HuH-7 (cell line): Measurements from ENCODE around the gene MAT2A.
"Not testable (repeated sequence)": the region's sequence is repeated elsewhere in the genome, so short reads cannot be mapped to it uniquely, and the experiment has no call there.

Experiments
- DNase-seq: peaks from one replicate; pipeline ENCODE4 v3.0.0; 2011; ENCODE audit warnings: low spot score

MAT2A gene

DNA sequence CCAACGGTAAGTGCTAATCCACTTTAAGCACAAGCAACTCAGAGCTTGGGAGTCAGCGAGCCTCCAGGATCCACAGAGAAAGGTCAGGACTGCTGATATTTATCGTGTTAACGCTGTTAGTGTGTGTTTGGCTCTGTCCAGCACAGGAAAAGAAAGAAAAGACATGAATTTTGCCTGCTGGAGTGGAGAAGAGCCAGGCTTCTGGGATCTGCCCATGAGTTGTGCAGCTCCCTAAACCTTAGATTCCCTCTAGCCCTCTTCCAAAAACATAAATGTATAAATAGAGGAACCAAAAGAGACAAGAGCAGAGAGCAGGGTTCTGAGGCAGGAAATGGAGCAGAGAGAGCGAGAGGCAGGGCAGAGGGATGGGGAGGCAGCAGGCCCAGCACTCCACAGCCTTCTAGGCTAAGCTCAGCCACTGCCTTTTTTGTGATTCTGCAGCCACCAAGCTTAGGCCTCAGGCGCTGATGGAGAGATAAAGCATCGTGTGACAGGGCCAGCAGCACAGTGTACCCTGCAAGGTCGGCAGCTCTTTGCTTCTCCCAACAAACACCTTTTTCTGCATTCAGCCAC is 14.5 kb upstream of the MAT2A start:
- DNase-seq: no peak

DNA sequence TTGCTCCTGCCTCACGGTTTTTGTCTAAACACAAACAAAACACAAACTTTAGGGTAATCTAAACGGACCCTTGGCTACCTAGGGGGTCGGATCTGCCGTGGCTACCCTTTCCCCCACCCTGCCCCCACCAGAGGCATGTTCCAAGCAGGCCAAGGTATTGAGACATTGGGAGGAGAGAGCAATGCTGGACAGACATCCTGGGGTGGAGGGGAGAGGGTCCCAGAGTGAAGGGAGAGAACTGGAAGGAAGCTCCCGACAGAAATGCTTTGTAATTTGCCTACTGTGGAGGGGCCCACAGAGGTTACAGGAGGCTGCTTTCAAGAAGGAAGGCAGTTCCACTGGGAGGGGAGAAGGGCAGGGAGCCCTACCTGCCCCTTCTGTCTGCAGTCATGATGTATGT is 13.9 kb upstream of the MAT2A start:
- no peak for DNase-seq

DNA sequence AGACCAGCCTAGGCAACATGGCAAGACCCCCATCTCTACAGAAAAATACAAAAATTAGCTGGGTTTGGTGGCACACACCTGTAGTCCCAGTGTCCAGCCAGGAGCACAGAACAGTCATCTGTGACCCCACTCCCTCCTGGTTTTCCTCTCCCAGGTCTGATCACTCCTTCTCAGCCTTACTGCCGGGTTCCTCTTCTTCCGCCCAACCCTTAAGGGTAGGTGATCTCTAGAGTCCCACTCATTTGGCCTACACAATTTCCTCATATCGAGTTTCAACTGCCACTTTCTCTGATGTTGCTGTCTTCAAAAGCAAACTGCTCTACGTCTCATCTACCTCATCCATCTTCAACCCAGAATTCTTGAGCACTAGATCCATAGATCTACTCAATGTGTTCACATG is 13.4 kb upstream of the MAT2A start:
- no peak for DNase-seq

DNA sequence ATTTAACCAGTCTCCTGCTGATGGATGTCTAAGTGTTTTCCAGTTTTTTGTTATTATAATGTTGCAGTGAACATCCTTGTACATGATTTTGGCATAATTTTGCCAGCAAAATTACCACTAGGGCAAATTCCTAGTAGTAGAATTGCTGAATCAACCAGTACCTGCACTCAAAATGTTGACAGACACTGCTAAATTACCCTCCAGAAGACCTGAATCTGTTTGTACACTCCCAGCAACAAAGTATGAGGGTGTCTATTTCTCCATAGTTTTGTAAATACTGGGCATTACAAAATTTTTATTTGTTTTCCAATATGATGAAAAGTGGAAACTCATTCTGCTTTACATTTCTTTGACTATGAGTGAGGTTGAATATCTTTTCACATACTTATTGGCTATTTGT is 11.2 kb upstream of the MAT2A start:
- DNase-seq: no peak

DNA sequence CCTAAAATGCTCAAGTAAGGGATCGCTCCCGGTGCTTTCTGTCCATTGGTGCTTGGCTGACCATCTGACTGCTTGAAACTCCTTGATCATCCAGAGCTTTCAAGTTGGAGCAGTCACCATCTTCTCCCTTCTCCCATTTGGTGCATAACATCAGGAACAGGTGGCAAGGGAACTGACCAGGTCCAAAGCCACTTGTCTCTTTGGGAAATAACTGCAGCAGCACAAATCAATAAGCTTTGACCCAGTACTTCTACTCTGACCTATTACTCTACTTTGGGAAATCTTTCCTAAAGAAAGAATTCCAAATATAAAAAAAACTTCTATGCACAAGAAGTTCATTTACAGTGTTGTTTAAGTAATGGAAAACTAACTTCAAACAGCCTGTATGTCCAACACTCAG is 10.6 kb upstream of the MAT2A start:
- DNase-seq: no peak

DNA sequence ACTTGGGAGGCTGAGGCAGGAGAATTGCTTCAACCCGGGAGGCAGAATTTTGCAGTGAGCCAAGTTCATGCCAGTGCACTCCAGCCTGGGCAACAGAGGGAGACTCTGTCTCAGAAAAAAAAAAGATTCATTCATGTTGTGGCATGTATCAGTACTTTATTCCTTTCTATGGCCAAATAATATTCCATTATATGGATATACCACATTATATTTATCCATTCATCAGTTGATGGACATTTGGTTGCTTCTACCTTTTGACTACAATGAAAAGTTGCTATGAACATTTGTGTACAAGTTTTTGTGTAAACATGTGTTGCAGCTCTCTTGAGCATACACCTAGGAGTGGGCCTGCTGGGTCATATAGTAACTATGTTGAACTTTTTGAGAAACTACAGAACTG is 9.2 kb upstream of the MAT2A start:
- no peak for DNase-seq

DNA sequence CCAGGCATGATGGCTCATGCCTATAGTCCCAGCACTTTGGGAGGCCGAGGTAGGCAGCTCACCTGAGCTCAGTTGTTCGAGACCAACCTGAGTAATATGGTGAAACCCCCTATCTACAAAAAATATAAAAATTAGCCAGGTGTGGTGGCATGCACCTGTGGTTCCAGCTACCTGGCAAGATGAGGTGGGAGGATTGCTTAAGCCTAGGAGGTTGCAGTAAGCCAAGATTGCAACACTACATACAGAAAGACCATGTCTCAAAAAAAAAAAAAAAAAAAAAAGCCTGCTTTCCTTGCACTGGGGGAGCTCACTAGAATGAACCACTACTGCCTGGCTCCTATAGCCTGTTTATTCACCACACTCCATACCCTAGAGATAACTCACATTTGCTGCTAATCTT is 7.4 kb upstream of the MAT2A start:
- no peak for DNase-seq

DNA sequence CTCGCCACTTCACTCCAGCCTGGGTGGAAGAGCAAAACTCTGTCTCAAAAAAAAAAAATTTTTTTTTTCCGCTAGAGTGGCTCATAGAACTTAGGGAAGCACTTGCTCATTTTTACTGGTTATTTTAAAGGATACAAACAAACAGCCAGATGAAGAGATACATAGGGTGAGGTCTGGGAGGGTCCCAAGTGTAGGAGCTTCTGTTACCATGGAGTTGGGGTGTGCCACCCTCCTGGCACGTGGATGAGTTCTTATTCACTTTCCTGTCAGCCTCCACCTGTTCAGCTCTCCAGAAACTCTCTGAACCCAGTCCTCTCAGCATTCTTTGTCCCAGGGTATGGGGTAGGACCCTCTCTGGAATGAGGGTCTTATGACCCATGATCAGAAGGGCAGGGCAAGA is 4.9 kb upstream of the MAT2A start:
- DNase-seq: no peak

DNA sequence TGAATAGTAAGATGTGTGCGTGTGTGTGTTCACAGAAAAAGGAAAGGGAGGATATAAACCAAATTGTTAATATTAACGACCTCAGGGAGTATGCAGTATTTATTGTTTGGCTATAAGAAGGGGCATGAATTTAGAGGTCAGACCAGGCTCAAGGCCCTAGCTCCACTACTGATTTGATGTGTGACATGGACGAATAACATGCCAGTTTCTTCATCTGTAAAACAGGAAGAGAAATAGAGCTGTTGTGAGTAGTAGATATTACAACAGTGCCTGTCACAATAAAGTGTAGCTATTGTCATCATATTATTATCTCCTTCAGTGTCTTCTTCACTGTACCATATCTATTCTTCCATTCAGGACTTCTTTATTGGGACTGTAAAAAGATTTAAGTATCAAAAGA is 4.1 kb upstream of the MAT2A start:
- no peak for DNase-seq

DNA sequence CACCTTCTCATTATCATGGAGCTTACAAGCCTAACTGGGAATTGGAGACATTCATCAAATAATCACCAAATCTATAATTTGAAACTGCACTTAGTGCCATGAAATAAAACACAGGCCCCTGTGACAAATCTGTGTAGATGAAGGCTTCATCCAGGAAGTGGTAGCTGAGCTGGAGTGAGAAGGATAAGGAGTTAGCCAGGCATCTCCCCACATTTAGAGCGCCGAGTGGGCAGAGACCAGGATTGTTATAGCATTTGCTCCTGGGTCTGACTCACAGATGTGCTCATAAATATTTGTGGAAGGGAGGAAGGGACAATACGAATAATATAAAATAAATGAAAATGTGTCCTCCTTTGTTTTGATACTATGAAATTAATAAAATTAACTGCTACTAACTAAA is 2.5 kb upstream of the MAT2A start:
- DNase-seq: no peak

DNA sequence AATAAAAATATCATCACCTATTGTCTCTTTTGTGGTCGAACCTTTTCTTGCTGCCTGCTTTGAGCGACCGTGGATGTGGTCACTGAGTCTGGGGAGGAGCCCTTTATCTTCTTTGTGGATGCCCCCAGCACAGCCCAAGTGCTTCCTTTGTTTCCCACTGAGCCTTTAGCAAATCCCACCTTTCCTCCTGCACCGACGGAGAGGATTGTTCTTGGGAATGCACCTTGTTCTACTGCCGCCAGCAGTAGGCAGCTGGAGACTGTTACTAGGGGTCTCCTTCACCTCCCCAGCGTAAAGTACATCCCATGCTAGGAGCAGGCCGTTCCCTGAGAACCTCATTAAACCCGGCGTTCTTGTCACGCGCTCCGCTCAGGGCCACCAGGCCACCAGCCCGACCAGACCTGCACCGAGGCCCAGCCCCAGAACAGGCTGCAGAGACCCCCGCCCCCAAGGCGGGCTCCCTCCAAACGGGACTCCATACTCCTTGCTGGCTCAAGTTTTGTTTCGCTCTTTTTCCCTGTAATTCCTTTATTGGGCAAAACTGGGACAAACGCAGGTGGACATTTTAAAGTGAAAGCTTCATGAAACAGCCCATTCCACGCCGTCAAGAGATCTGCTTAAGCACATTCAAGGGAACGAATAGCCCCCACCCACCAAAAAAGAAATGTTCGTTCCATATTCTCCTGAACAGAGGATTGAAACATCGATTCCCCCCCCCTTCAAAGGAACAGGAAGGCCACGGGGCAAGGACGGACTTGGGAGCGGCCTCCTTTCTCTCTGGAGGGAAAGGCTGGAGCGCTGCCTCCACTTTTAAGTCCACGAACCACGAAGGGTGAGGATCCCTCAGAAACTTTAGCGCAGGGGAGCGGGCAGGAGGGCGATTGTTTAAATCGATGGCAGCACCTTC is 1.1 kb upstream of the MAT2A start:
- DNase-seq: peak; percentile 52

DNA sequence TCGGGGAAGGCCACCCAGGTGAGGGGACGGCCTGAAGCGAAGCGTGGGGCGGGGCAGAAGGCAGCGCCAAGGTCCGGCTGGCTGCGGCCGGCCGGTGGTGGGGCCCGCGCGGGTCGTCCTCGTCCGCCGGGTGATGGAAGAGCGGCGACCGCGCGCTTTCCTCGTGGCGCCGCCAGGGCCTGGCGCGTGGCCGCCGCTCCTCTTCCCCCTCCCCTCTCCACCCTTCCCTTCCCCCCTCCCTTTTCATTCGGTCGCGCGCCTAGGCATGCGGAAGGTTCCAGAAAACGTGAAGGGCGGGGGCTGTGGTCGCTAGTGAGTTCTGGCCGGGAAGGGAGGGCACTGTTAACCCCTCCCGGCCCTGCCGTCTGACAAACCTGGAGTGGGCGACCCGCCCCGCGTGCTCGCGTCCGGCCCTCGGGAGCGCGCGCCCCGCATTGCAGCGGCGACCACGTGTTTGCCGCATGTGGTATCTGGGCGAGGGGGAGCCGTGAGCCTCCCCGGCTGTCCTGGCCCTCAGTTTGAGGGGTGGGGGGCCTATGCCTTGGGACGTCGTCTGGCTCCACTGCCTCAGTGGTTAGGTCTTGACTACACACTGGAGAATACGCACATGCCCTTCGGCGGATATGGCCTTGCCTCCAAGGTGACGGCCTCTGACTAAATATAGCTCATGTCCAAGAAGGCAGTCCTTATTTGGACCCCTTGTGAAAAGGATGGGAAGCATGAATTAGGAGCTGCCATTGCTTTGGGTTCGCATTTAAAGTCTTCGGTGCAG is 579 bp downstream of the MAT2A start:
- DNase-seq: no peak

DNA sequence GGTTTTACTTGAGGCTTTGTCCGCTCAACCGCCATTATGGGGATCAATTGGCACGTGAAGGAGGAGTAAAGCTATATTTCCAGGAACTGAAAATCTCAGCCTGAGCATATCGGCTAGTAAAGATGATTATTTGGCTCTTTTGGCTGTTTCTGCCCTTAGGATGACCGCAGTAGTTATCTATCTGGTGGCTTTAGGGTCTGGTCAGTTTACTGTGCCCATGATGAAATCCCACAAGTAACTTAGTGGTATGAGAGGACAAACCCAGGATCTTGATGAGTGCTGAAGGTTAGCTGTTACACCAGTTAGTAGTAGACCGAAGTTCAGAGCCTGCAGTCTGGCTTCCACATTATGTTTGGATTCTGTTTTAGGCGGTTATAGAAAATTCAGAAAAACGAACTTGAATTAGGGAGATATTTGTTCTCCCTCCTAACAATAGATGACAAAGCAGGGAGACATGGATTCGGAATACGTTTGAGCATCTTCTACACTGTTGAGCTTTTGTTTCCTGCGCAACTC is 1.2 kb downstream of the MAT2A start:
- DNase-seq: no peak

DNA sequence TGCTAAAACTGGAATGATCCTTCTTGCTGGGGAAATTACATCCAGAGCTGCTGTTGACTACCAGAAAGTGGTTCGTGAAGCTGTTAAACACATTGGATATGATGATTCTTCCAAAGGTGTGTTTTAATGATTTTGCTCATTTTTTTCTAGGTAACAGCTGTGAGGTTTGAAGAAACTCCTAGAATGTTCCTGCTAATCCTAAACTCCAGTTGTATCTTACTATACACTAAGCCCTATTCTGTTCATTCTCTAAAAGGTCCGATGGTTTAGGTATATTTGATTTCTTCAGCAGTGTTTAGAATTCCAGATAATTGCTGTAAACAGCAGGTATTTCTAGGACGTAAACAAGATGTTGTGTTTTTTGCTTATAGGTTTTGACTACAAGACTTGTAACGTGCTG is 2.3 kb downstream of the MAT2A start:
- no peak for DNase-seq

DNA sequence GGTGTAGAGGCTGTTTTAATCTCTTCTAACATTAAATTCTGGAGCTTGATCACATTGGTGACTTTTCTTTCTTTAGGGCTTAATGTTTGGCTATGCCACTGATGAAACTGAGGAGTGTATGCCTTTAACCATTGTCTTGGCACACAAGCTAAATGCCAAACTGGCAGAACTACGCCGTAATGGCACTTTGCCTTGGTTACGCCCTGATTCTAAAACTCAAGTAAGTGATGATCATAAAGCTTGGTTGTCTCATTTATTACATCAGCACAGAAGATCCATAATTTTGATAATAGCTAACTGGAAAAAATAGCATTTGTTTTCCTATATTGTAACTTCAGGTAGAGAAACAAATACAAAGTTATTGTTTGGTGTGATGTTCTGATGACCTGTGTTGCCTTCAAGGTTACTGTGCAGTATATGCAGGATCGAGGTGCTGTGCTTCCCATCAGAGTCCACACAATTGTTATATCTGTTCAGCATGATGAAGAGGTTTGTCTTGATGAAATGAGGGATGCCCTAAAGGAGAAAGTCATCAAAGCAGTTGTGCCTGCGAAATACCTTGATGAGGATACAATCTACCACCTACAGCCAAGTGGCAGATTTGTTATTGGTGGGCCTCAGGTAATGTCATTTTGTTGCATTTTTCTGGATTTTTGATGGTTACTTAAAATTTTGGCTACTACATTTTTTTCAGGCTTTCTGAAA is 2.9 kb downstream of the MAT2A start:
- DNase-seq: no peak

DNA sequence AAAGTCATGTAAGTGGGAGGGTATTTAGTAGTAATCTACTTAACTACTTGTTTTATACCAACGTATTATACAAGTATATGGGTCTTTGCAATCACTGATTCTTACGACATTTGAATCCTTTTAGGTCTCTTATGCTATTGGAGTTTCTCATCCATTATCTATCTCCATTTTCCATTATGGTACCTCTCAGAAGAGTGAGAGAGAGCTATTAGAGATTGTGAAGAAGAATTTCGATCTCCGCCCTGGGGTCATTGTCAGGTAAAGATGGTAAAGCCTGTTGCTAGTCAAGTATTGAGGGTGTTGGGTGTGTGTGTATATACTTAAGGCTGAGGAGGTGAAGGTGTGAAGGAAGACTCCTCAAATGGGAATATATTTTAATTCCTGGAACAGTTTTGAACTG is 3.8 kb downstream of the MAT2A start:
- no peak for DNase-seq

DNA sequence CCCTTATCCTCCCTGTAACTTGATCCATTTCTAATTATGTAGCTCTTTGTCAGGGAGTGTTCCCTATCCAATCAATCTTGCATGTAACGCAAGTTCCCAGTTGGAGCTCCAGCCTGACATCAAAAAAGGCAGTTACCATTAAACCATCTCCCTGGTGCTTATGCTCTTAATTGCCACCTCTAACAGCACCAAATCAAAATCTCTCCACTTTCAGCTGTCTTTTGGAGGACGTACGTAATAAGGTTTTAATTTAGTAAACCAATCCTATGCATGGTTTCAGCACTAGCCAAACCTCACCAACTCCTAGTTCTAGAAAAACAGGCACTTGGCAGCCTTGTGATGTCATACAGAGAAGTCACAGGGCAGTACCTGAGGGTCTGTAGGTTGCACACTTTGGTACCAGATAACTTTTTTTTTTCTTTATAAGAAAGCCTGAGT is 5.3 kb downstream of the MAT2A start:
- DNase-seq: not testable (repeated sequence)

DNA sequence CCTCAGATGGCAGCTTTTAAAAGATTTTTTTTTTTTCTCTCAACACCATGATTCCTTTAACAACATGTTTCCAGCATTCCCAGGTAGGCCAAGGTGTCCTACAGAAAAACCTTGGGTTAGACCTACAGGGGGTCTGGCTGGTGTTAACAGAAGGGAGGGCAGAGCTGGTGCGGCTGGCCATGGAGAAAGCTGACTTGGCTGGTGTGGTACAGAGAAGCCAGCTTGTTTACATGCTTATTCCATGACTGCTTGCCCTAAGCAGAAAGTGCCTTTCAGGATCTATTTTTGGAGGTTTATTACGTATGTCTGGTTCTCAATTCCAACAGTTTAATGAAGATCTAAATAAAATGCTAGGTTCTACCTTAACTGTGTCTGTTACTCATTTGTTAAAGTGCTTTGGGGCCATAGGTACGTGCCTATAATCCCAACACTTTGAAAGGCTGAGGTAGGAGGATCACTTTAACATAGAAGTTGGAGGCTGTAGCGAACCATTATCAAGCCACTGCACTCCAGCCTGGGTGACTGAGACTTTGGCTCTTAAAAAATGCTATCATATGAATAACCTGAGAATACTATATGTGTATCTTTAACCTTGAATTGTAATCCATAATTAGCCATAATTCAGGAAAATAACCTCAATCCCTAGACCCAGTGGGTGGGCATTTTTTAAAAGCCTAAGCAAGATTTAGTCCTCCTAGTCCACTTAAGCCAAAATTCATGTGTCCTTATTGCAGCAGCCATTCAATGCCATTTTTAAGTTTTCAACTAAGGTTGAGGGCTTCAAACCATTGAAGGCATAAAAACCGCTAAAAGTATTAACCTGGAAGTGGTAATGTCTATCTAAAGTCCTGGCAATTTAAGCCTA is 6.2 kb downstream of the MAT2A start:
- DNase-seq: not testable (repeated sequence)

DNA sequence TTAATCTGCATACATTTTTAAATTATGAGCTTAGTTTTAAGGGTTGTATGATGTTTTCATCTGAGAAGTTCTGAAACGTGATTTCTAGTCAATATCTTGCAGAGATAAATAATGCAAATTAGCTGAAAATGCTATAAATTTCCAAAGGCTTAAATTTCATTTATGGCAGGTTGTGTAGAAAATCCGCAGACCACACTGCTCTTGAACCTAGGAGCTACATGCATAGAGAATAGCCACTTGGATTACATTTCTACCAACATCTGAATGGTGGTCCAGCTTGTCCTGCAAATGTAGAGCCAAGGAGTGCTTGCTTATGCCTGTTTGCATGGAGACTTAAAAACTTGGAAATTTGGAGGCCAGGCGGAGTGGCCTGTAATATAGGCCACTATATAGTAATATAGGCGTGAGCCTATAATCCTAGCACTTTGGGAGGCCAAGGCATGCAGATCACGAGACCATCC is 6.8 kb downstream of the MAT2A start:
- DNase-seq: no peak

DNA sequence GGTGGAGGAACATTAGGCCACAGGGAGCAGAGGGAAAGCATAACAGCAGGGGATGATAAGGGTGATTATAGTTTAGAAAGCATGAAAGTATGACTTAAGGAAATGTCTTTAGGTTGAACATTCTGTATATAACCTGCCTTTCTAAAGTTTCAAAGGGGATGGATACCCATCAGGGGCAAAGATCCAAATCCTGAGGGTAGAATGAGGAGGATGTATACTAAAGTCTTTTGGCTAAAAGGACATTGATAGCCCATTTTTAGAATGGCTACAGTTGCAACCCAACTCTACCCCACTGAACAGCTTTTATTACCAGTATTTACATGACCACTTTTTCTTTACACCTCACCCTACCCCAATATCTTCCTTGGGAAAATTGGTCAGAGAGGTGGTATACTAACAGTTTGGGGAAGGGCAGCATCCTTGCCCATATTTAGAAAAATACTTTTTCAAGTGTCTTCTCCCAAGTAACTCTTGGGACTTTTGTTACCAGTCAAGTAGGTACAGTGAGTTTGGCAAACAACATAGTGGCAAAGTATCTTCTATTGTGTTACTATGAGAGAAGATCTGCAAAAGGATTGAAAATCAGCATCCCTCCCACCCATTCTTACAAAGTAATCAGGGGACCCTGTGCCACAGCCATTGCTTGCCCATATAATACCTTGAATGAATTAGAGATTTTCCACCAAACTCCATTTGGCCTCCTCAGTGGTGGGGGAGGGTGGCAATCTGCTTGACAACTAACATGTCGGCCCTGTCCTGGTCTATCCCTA is 8.3 kb downstream of the MAT2A start:
- no peak for DNase-seq
